Measurements from ENCODE around the gene DOCK1.

DOCK1 gene

DNA sequence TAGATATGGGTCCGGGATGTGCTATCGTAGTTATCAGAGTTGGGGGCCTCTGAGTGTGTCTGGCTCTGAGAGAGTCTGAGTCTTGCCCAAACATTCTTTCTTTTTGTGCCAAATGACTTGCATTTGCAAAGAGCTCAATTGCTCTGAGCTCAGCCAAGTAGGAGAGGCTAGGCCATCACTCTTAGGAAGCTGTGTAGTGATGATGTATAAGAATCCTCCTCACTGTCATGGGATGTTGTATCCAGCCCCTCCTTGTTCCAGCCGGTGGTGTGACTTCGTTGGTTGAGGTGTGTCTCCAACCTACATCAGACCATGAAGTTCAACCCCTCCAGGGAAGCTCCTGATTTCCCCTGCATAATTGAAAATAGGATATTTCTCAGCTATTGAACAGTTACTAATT is 546.4 kb downstream of the DOCK1 start:
- TF ChIP-seq, protein P1, sequence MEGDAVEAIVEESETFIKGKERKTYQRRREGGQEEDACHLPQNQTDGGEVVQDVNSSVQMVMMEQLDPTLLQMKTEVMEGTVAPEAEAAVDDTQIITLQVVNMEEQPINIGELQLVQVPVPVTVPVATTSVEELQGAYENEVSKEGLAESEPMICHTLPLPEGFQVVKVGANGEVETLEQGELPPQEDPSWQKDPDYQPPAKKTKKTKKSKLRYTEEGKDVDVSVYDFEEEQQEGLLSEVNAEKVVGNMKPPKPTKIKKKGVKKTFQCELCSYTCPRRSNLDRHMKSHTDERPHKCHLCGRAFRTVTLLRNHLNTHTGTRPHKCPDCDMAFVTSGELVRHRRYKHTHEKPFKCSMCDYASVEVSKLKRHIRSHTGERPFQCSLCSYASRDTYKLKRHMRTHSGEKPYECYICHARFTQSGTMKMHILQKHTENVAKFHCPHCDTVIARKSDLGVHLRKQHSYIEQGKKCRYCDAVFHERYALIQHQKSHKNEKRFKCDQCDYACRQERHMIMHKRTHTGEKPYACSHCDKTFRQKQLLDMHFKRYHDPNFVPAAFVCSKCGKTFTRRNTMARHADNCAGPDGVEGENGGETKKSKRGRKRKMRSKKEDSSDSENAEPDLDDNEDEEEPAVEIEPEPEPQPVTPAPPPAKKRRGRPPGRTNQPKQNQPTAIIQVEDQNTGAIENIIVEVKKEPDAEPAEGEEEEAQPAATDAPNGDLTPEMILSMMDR (IDR thresholded peaks at IDR 0.05; ENCODE audit: control insufficient read depth, extremely low read depth, insufficient read depth), result no peak
- no peak overlapping the region for H3K4me3 ChIP-seq (ENCODE audit: low read depth, low read length)
- DNase-seq (ENCODE audit: low read depth), result no peak

DNA sequence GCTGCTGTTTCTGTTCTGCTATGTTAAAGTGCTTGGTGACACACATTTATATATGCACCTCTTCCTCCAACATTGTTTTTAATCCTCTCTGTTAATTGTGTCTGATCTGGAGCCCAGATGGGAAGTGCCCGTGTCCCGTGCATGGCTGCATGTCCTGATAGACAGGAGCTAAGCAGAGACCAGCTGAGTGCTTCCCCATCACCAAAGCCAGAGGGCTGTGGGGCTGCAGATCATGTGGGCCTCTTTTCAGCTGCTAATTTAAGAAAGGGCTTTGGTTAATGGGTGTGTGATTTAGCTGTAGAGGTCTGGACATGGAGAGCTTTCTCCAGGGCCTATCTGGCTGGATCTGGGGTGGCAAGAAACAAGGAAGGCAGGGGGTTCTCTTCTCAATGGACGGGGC is 547.3 kb downstream of the DOCK1 start:
- DNase-seq (ENCODE audit: low read depth), result no peak
- H3K4me3 ChIP-seq (ENCODE audit: low read depth, low read length), result no peak overlapping the region
- TF ChIP-seq, protein P1 (IDR thresholded peaks at IDR 0.05; ENCODE audit: control insufficient read depth, extremely low read depth, insufficient read depth), result no peak

DNA sequence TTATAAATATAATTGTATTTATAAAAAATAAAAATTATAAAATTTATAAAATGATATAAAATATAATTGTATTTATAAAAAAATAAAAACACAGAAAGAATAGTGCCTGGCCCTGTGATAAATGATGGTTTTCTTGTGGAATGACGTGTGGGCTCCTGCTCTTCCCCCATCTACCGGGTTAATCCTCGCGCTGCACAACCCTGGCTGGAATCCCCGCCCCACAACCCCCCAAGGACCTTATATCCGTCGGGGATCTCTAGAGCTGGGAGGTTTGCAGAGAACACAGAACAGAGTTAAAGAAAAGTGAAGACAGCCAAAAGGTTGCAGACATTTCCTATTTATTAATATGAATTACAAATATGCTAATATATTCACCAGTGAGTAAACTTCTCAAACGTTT is 548.5 kb downstream of the DOCK1 start:
- no peak overlapping the region for H3K4me3 ChIP-seq (ENCODE audit: low read depth, low read length)
- no peak for DNase-seq (ENCODE audit: low read depth)
- TF ChIP-seq, protein P1 (IDR thresholded peaks at IDR 0.05; ENCODE audit: control insufficient read depth, extremely low read depth, insufficient read depth), result no peak

DNA sequence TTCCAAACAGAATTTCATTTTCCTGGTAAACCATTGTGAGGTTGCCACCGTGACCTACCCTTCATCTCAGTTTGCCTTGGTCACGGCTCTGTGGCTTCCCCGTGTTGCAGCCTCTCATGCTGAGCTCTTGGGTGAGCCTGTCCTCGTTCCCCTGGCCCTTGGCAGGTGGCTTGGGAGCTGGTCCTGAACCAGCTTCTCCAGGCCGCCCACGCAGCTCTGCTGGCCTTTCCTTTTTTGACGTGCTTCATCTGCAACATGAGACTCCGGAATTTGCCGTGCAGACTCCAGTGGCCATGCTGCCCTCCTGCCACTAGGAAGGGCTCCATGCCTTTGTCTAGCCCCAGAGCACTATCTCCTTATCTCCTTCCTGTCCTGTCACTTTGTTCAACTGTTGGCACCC is 550.9 kb downstream of the DOCK1 start:
- DNase-seq (ENCODE audit: low read depth), result no peak
- H3K4me3 ChIP-seq (ENCODE audit: low read depth, low read length), result no peak overlapping the region
- TF ChIP-seq, protein P1 (IDR thresholded peaks at IDR 0.05; ENCODE audit: control insufficient read depth, extremely low read depth, insufficient read depth), result no peak

DNA sequence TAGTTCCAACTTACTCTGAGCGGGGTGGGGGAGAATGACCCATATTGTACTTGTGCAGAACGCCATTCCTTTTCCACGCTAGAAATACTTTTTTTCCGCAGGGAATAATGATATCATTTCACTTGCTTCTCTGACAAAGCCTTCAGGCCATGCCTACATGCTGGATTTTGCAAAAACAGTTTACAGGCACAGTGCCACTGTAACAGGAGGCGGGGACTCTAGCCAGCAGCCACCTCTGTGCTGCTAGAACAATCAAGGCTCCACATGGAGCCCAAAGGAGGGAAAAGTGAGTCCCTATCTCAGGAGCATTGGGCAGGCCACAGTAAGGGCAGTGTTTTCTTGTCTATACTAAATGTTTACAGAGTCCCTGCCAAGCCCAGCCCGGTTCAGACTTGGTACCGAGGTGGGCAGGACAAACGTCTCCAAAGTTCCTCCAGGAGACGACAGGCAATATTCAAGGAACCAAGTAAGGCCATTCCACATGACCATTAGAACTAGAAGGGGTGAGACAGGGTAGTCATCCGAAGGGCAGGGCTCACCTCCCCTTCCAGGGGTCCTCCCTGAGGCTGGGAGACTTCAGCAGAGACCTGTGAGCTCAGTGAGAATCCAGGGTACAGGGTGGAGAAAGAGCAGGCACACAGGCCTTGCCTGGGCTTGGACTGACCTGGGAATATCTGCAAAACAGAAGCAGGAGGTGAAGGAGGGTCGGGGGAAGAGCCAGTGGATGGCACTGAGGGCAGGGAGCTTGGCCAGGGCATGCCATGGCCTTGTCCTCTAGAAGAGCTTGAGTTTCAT is 553.0 kb downstream of the DOCK1 start:
- no peak for DNase-seq (ENCODE audit: low read depth)
- no peak overlapping the region for H3K4me3 ChIP-seq (ENCODE audit: low read depth, low read length)
- TF ChIP-seq, protein P1 (IDR thresholded peaks at IDR 0.05; ENCODE audit: control insufficient read depth, extremely low read depth, insufficient read depth), result no peak

DNA sequence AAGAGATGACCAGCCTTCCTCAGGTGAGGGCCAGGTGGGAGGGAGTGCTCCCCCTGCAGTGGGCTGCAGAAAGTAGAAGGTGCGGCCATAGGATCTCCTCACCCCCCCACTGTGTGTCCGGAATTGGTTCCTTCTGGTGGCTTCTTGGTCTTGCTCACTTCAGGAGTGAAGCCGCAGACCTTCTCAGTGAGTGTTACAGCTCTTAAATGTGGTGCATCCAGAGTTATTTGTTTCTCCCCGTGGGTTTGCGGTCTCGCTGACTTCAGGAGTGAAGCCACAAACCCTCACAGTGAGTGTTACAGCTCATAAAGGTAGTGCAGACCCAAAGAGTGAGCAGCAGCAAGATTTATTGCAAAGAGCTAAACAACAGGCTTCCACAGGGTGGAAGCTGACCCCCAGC is 553.6 kb downstream of the DOCK1 start:
- TF ChIP-seq, protein P1 (IDR thresholded peaks at IDR 0.05; ENCODE audit: control insufficient read depth, extremely low read depth, insufficient read depth), result no peak
- DNase-seq (ENCODE audit: low read depth), result no peak
- H3K4me3 ChIP-seq (ENCODE audit: low read depth, low read length), result no peak overlapping the region

DNA sequence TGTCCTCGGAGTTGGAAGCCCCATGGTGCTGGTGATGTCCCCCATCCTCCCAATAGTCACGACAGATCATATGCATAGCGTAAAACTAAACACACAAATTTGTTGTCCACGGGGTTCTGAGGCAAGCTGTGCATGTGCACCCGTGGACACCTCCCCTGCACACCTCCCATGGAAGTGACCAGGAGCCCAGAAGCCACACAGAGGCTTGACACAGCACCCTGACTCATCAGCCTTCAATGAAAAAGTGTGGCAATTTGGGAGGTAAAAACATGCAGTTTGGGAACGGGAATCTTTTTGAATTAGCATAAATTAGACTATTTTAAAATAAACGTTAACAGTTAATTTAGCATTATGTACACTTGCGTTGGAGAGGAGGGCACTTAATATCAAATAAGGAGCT is 554.7 kb downstream of the DOCK1 start:
- no peak overlapping the region for H3K4me3 ChIP-seq (ENCODE audit: low read depth, low read length)
- no peak for DNase-seq (ENCODE audit: low read depth)
- TF ChIP-seq, protein P1 (IDR thresholded peaks at IDR 0.05; ENCODE audit: control insufficient read depth, extremely low read depth, insufficient read depth), result no peak

Data from LNCaP clone FGC (cell line).